Keratinocyte (primary cell): ENCODE measurements around the gene OR10H2. TPM values are rescaled to one million over a fixed set of nuclear protein-coding genes. Genes with fewer than 3 reads are reported as not detected.

Source experiments
- DNase-seq: peaks from one replicate; pipeline ENCODE4 v3.0.0-alpha.2; 2011; ENCODE audit warnings: low read depth, missing footprints, low spot score
- FAIRE-seq: peaks from 2 replicates; lab custom pipeline; 2011; peaks lifted over from hg19 to GRCh38; lab: Jason Lieb, UNC
- H2AFZ ChIP-seq: 2 replicates; pipeline ENCODE4 v1.6.0; 2012; ENCODE audit warnings: low read length, control low read depth, inconsistent platforms; ENCODE audit not compliant: control insufficient read depth
- H3K27ac ChIP-seq: 2 replicates; pipeline ENCODE4 v1.5.1; 2011; ENCODE audit warnings: low read length; ENCODE audit not compliant: control insufficient read depth, insufficient read depth
- H3K27me3 ChIP-seq: 3 replicates; pipeline ENCODE4 v1.6.0; 2011; ENCODE audit warnings: low read length; ENCODE audit not compliant: control insufficient read depth, insufficient read depth; ENCODE audit errors: extremely low read depth
- H3K36me3 ChIP-seq, 2 experiments: 2 replicates in 1 of 2; 3 replicates in 1 of 2; pipeline ENCODE4 v1.5.1; 2011; ENCODE audit warnings: low read length in 2 of 2, mild to moderate bottlenecking in 1 of 2; ENCODE audit not compliant: control insufficient read depth in 2 of 2, insufficient read depth in 2 of 2; ENCODE audit errors: extremely low read depth in 1 of 2
- H3K4me1 ChIP-seq: 3 replicates; pipeline ENCODE4 v1.5.1; 2011; ENCODE audit warnings: low read length; ENCODE audit not compliant: control insufficient read depth, insufficient read depth; ENCODE audit errors: extremely low read depth
- H3K4me2 ChIP-seq: 3 replicates; pipeline ENCODE4 v1.6.0; 2011; ENCODE audit warnings: low read depth, low read length; ENCODE audit not compliant: control insufficient read depth, insufficient read depth; ENCODE audit errors: extremely low read depth
- H3K4me3 ChIP-seq, 3 experiments: fragments of 200-600 bp in 1 of 3; sonication (generic) in 1 of 3; 2 replicates in 2 of 3; 3 replicates in 1 of 3; pipeline ENCODE4 v1.5.1; 2011 to 2016; ENCODE audit warnings: low read length in 3 of 3, mild to moderate bottlenecking in 3 of 3, control low read depth in 2 of 3, inconsistent platforms in 1 of 3, low read depth in 1 of 3, mixed read lengths in 1 of 3, mixed run types in 1 of 3, moderate library complexity in 1 of 3; ENCODE audit not compliant: control insufficient read depth in 2 of 3, insufficient read depth in 2 of 3; ENCODE audit errors: extremely low read depth in 1 of 3
- H3K79me2 ChIP-seq: 2 replicates; pipeline ENCODE4 v1.6.0; 2012; ENCODE audit warnings: low read length; ENCODE audit not compliant: control insufficient read depth, insufficient read depth
- H3K9ac ChIP-seq: 3 replicates; pipeline ENCODE4 v1.6.0; 2011; ENCODE audit warnings: low read length; ENCODE audit not compliant: control insufficient read depth, insufficient read depth; ENCODE audit errors: extremely low read depth
- H3K9me1 ChIP-seq: 3 replicates; pipeline ENCODE4 v1.6.0; 2011; ENCODE audit warnings: low read length; ENCODE audit not compliant: control insufficient read depth, insufficient read depth; ENCODE audit errors: extremely low read depth
- H3K9me3 ChIP-seq: 2 replicates; pipeline ENCODE4 v1.5.1; 2012; ENCODE audit warnings: low read depth, low read length; ENCODE audit not compliant: control insufficient read depth
- H4K20me1 ChIP-seq: 3 replicates; pipeline ENCODE4 v1.6.0; 2011; ENCODE audit warnings: low read length; ENCODE audit not compliant: control insufficient read depth, insufficient read depth; ENCODE audit errors: extremely low read depth
- EZH2 ChIP-seq: IDR thresholded peaks from one replicate; pipeline ENCODE4 v1.6.1; 2012; ENCODE audit warnings: inconsistent platforms, mild to moderate bottlenecking, low read length, moderate library complexity
- dilution Hi-C: fragments of 300-500 bp; cut with MboI; formaldehyde crosslinking; loops from one replicate; pipeline ENCODE4 v1.7.0; 2020; ENCODE audit warnings: low sequenced_read_pairs; ENCODE audit not compliant: extremely low pct_ligation_motif_present
- polyA plus RNA-seq, 5 experiments: library from polyadenylated mRNA; depleted of rRNA in 3 of 5; stranded (reverse) in 3 of 5; stranded (forward) in 1 of 5; unstranded in 1 of 5; fragments of >200 nt; gene quantifications; 1 replicate in 1 of 5; 2 replicates in 3 of 5; 3 replicates in 1 of 5; pipeline versions ENCODE4 v1.2.1 to v1.2.3, GENCODE V29; 2011 to 2012; ENCODE audit warnings: missing spikeins in 2 of 5, low read depth in 1 of 5, low replicate concordance in 1 of 5
- TF ChIP-seq, protein P1 (sequence below), 3 experiments: IDR thresholded peaks in 1 of 3; conservative IDR thresholded peaks in 1 of 3; optimal IDR thresholded peaks in 1 of 3; 2 replicates in 2 of 3; 3 replicates in 1 of 3; pipeline versions ENCODE3 to v1.5.1; 2011; ENCODE audit warnings: low read length in 3 of 3, mild to moderate bottlenecking in 3 of 3, moderate library complexity in 2 of 3, control low read depth in 1 of 3, inconsistent platforms in 1 of 3; ENCODE audit not compliant: insufficient read depth in 2 of 3; ENCODE audit errors: extremely low read depth in 1 of 3

The OR10H2 gene
- polyA plus RNA-seq, 1 donor (not counting 4 experiments of a cell fraction or from before 2014, with no cell fraction given) = not detected

DNA sequence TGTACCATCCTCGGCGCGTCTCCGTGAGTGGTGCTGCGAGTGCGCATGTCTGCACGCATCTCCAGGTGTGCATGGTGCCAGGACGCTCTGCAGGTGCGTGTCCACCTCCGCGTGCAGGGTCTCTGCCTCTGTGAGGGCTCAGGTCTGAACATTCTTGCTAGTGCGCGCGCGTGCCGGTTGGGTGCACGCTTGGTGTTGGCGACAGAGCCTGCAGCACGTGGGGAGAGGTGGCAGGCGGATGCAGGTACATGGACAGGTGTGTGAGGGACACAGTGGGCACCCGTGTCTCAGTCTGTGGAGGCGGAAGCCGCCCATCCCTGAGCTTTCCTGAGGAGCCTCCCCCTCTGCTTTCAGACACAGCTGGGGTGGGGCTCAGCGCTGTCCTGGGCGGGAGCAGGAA is 4.9 kb upstream of the OR10H2 start:
- DNase-seq (no peak), FAIRE-seq (no peak)
- Histone ChIP-seq H3K4me3 (no peak overlapping the region), H3K9me1 (no peaks in the 10 kb centered on the region), H4K20me1 (no peaks in the 10 kb centered on the region), H3K27me3 (peaks cover 10% of the 10 kb centered on the region), H3K9me3 (no peaks in the 10 kb centered on the region), H3K79me2 (no peaks in the 10 kb centered on the region), H2AFZ (no peak overlapping the region), H3K9ac (no peak overlapping the region), H3K4me2 (no peak overlapping the region), H3K27ac (no peak overlapping the region), H3K36me3 (no peaks in the 10 kb centered on the region), H3K4me1 (no peaks in the 10 kb centered on the region)
- dilution Hi-C loops = no loop called here
- no peak for TF ChIP-seq EZH2
- TF ChIP-seq, protein P1, sequence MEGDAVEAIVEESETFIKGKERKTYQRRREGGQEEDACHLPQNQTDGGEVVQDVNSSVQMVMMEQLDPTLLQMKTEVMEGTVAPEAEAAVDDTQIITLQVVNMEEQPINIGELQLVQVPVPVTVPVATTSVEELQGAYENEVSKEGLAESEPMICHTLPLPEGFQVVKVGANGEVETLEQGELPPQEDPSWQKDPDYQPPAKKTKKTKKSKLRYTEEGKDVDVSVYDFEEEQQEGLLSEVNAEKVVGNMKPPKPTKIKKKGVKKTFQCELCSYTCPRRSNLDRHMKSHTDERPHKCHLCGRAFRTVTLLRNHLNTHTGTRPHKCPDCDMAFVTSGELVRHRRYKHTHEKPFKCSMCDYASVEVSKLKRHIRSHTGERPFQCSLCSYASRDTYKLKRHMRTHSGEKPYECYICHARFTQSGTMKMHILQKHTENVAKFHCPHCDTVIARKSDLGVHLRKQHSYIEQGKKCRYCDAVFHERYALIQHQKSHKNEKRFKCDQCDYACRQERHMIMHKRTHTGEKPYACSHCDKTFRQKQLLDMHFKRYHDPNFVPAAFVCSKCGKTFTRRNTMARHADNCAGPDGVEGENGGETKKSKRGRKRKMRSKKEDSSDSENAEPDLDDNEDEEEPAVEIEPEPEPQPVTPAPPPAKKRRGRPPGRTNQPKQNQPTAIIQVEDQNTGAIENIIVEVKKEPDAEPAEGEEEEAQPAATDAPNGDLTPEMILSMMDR (optimal IDR thresholded peaks at IDR 0.05 in 1 of 3, IDR thresholded peaks at IDR 0.05 in 1 of 3, conservative IDR thresholded peaks at IDR 0.05 in 1 of 3; ENCODE audit: extremely low read depth in 1 of 3, insufficient read depth in 2 of 3, low read length in 3 of 3) = no peak

DNA sequence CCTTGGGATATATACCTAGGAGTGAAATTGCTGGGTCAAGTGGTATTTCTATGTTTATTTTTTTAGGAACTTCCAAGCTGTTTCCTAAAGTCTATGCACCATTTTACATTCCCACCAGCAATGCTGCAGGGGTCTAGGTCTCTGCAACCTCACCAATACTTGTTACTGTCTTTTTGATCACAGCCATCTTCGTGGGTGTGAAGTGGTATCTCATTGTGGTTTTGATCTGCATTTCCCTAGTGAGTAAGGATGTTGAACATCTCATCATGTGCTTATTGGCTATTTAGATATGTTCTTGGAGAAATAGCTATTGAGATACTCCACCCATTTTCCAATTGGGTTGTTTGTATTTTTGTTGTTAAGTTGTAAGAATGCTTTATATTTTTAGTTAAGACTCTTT is 2.7 kb downstream of the OR10H2 start:
- H3K9me1 ChIP-seq = no peaks in the 10 kb centered on the region
- H3K4me2 ChIP-seq = no peak overlapping the region
- H3K9ac ChIP-seq = no peak overlapping the region
- no peaks in the 10 kb centered on the region for H3K4me1 ChIP-seq
- H3K4me3 ChIP-seq = no peak overlapping the region
- TF ChIP-seq EZH2 = no peak
- TF ChIP-seq, protein P1 (optimal IDR thresholded peaks at IDR 0.05 in 1 of 3, IDR thresholded peaks at IDR 0.05 in 1 of 3, conservative IDR thresholded peaks at IDR 0.05 in 1 of 3; ENCODE audit: extremely low read depth in 1 of 3, insufficient read depth in 2 of 3, low read length in 3 of 3) = no peak
- H3K27ac ChIP-seq = no peak overlapping the region
- dilution Hi-C loops = no loop called here
- H2AFZ ChIP-seq = no peak overlapping the region
- H3K79me2 ChIP-seq = no peaks in the 10 kb centered on the region
- no peaks in the 10 kb centered on the region for H3K9me3 ChIP-seq
- DNase-seq = no peak
- H3K36me3 ChIP-seq = no peaks in the 10 kb centered on the region
- H3K27me3 ChIP-seq = no peaks in the 10 kb centered on the region
- FAIRE-seq = no peak
- H4K20me1 ChIP-seq = no peaks in the 10 kb centered on the region
